WTC11 (cell line): ENCODE measurements around the gene SLC5A12. TPM values are rescaled to one million over a fixed set of nuclear protein-coding genes. Genes with fewer than 3 reads are reported as not detected.

Source experiments
- ATAC-seq: fragments of 200-7000 bp; cut with Tn5 transposase; 2 replicates; pipeline ENCODE4 v1.10.0; 2021; ENCODE audit warnings: mild to moderate bottlenecking, moderate library complexity
- CTCF ChIA-PET: fragments of 300-600 bp; sonication (Branson Sonifier 250); formaldehyde crosslinking; loops from one replicate; lab custom pipeline; 2021; ENCODE audit warnings: antibody characterized with exemption; lab: Charles Lee
- POLR2A ChIA-PET: fragments of 350-600 bp; sonication (Branson Sonifier 250); formaldehyde crosslinking; loops from one replicate; lab custom pipeline; 2021; ENCODE audit warnings: antibody characterized with exemption; lab: Charles Lee
- DNase-seq: peaks from one replicate; pipeline ENCODE4 v3.0.0; 2021; ENCODE audit warnings: low spot score
- H3K27ac Mint-ChIP-seq: 2 replicates; pipeline ENCODE4 v1.8.0; 2021; ENCODE audit warnings: mixed read lengths
- H3K27me3 Mint-ChIP-seq: 2 replicates; pipeline ENCODE4 v1.8.0; 2021; ENCODE audit warnings: low read depth, mild to moderate bottlenecking, moderate library complexity, mixed read lengths
- H3K36me3 Mint-ChIP-seq: 2 replicates; pipeline ENCODE4 v1.8.0; 2021; ENCODE audit warnings: mixed read lengths
- H3K4me1 Mint-ChIP-seq: 2 replicates; pipeline ENCODE4 v1.8.0; 2022; ENCODE audit warnings: mixed read lengths
- H3K4me3 Mint-ChIP-seq: 2 replicates; pipeline ENCODE4 v1.8.0; 2021; ENCODE audit warnings: mild to moderate bottlenecking, moderate library complexity, mixed read lengths
- H3K9me3 Mint-ChIP-seq: 2 replicates; pipeline ENCODE4 v1.8.0; 2021; ENCODE audit warnings: mixed read lengths
- ATF2 ChIP-seq: sonication (generic); formaldehyde crosslinking; IDR thresholded peaks from 2 replicates; pipeline ENCODE4 v1.8.1; 2022; ENCODE audit warnings: low read depth, missing genetic modification reagents, borderline replicate concordance
- CTCF ChIP-seq: fragments of 200-600 bp; IDR thresholded peaks from 2 replicates; pipeline ENCODE4 v1.8.0; 2022; ENCODE audit warnings: antibody characterized with exemption
- E2F5 ChIP-seq: sonication (generic); formaldehyde crosslinking; IDR thresholded peaks from 2 replicates; pipeline ENCODE4 v1.8.1; 2022; ENCODE audit warnings: mild to moderate bottlenecking, moderate library complexity, missing genetic modification reagents
- ERG ChIP-seq: fragments of 250-450 bp; sonication (Bioruptor Pico); IDR thresholded peaks from 2 replicates; pipeline ENCODE4 v1.8.0; 2021; ENCODE audit warnings: mild to moderate bottlenecking
- FOXJ3 ChIP-seq: sonication (generic); formaldehyde crosslinking; IDR thresholded peaks from 2 replicates; pipeline ENCODE4 v1.9.0; 2021; ENCODE audit warnings: missing genetic modification reagents, mild to moderate bottlenecking, borderline replicate concordance
- FOXK1 ChIP-seq: sonication (generic); formaldehyde crosslinking; IDR thresholded peaks from 2 replicates; pipeline ENCODE4 v1.8.0; 2022; ENCODE audit warnings: mild to moderate bottlenecking, moderate library complexity, missing genetic modification reagents
- FOXP4 ChIP-seq: sonication (generic); formaldehyde crosslinking; IDR thresholded peaks from 2 replicates; pipeline ENCODE4 v1.8.0; 2022; ENCODE audit warnings: mild to moderate bottlenecking, missing genetic modification reagents
- HMGA2 ChIP-seq: fragments of 250-450 bp; sonication (Bioruptor Pico); IDR thresholded peaks from 2 replicates; pipeline ENCODE4 v1.4.0; 2021; ENCODE audit warnings: mild to moderate bottlenecking, moderate library complexity
- NR1H2 ChIP-seq: sonication (generic); formaldehyde crosslinking; IDR thresholded peaks from 2 replicates; pipeline ENCODE4 v1.9.0; 2021; ENCODE audit warnings: mild to moderate bottlenecking, moderate library complexity, missing genetic modification reagents
- SOX15 ChIP-seq: fragments of 250-450 bp; sonication (Bioruptor Pico); IDR thresholded peaks from 2 replicates; pipeline ENCODE4 v1.9.0; 2021; ENCODE audit warnings: mild to moderate bottlenecking
- USF1 ChIP-seq: sonication (generic); formaldehyde crosslinking; IDR thresholded peaks from 2 replicates; pipeline ENCODE4 v1.8.0; 2022; ENCODE audit warnings: mild to moderate bottlenecking, missing genetic modification reagents
- ZBTB21 ChIP-seq: sonication (generic); formaldehyde crosslinking; IDR thresholded peaks from 2 replicates; pipeline ENCODE4 v1.8.1; 2023; ENCODE audit warnings: mild to moderate bottlenecking, missing genetic modification reagents, borderline replicate concordance
- ZMAT4 ChIP-seq: fragments of 250-450 bp; sonication (Bioruptor Pico); IDR thresholded peaks from 2 replicates; pipeline ENCODE4 v1.9.0; 2021; ENCODE audit warnings: mild to moderate bottlenecking
- ZNF425 ChIP-seq: fragments of 250-450 bp; sonication (Bioruptor Pico); conservative IDR thresholded peaks from 2 replicates; pipeline ENCODE4 v1.9.0; 2021; ENCODE audit warnings: mild to moderate bottlenecking
- ZNF512 ChIP-seq: sonication (generic); formaldehyde crosslinking; IDR thresholded peaks from 2 replicates; pipeline ENCODE4 v1.8.1; 2022; ENCODE audit warnings: missing genetic modification reagents, borderline replicate concordance
- ZSCAN18 ChIP-seq: fragments of 250-450 bp; sonication (Bioruptor Pico); IDR thresholded peaks from 2 replicates; pipeline ENCODE4 v2.1.2; 2022; ENCODE audit warnings: mild to moderate bottlenecking, moderate library complexity
- total RNA-seq: library from RNA; stranded (reverse); gene quantifications from 3 replicates; pipeline ENCODE4 v1.2.3, GENCODE V29; 2021

The SLC5A12 gene
- total RNA-seq, 1 experiment from 2014 or later, result 1.9 TPM

GRCh38 chr11:26706181-26706580 is 15.7 kb downstream of the SLC5A12 start:
- Mint-ChIP-seq H3K27ac (no peak overlapping the region), H3K36me3 (no peaks in the 10 kb centered on the region), H3K4me3 (no peak overlapping the region), H3K27me3 (no peaks in the 10 kb centered on the region), H3K4me1 (peaks cover 9% of the 10 kb centered on the region), H3K9me3 (no peaks in the 10 kb centered on the region)
- ChIA-PET CTCF (no interaction called here), POLR2A (no interaction called here)
- no peak for TF ChIP-seq ZNF425 (CRISPR knock-in tag)
- ATAC-seq (no peak), DNase-seq (no peak)

GRCh38 chr11:26704249-26704648 is 17.6 kb downstream of the SLC5A12 start:
- POLR2A ChIA-PET, result no interaction called here
- no peaks in the 10 kb centered on the region for H3K27me3 Mint-ChIP-seq
- H3K4me1 Mint-ChIP-seq, result peaks cover 9% of the 10 kb centered on the region
- TF ChIP-seq HMGA2 (CRISPR knock-in tag), result no peak
- no peak for TF ChIP-seq SOX15
- no peak for TF ChIP-seq ZNF512 (CRISPR knock-in tag)
- TF ChIP-seq ZMAT4, result no peak
- no peak for TF ChIP-seq CTCF
- no peak for TF ChIP-seq E2F5 (CRISPR knock-in tag)
- no peaks in the 10 kb centered on the region for H3K36me3 Mint-ChIP-seq
- H3K4me3 Mint-ChIP-seq, result no peak overlapping the region
- H3K9me3 Mint-ChIP-seq, result no peaks in the 10 kb centered on the region
- H3K27ac Mint-ChIP-seq, result no peak overlapping the region
- CTCF ChIA-PET, result no interaction called here
- DNase-seq (no peak), ATAC-seq (no peak)

- Mint-ChIP-seq H3K27me3 (no peaks in the 10 kb centered on the region), H3K4me1 (peaks cover 9% of the 10 kb centered on the region), H3K4me3 (no peak overlapping the region), H3K9me3 (no peaks in the 10 kb centered on the region), H3K36me3 (no peaks in the 10 kb centered on the region), H3K27ac (no peak overlapping the region)
- ATAC-seq (no peak), DNase-seq (no peak)
- ChIA-PET CTCF (no interaction called here), POLR2A (interaction anchor here (0.7 kb wide), 1 partner anchor 26 kb away, joined by 4 read pairs; no protein-coding TSS in a partner anchor)
- TF ChIP-seq FOXP4 (CRISPR knock-in tag) (no peak), ZSCAN18 (CRISPR knock-in tag) (no peak), FOXJ3 (CRISPR knock-in tag) (no peak), ZBTB21 (no peak), NR1H2 (CRISPR knock-in tag) (no peak), FOXK1 (CRISPR knock-in tag) (no peak), ATF2 (no peak), USF1 (no peak), ERG (CRISPR knock-in tag) (no peak)
Observed at GRCh38 chr11:26703411-26704191, 18.3 kb downstream of the SLC5A12 start.
